HL-60 (cell line): ENCODE data around the gene SPACA6.

Experiments used
- DNase-seq, 2 experiments: peaks; one replicate each; pipeline ENCODE4 v3.0.0-alpha.2; 2010 to 2020; ENCODE audit warnings: low read depth in 1 of 2, low spot score in 1 of 2
- H3K27ac ChIP-seq: fragments of 250-450 bp; sonication (Bioruptor Pico); replicated peaks from 2 replicates; pipeline ENCODE4 v1.5.1; 2020; ENCODE audit warnings: mild to moderate bottlenecking, moderate library complexity
- H3K27me3 ChIP-seq: fragments of 250-450 bp; sonication (Bioruptor Pico); 2 replicates; pipeline ENCODE4 v1.5.1; 2021; ENCODE audit warnings: mild to moderate bottlenecking, moderate library complexity; ENCODE audit not compliant: insufficient read depth, poor library complexity, severe bottlenecking
- H3K4me3 ChIP-seq: replicated peaks from 2 replicates; pipeline ENCODE4 v1.5.1; 2011; ENCODE audit warnings: mild to moderate bottlenecking, control low read depth, low read length; ENCODE audit not compliant: insufficient read depth
- CTCF ChIP-seq: IDR thresholded peaks from one replicate; pipeline ENCODE4 v1.5.1; 2011; ENCODE audit warnings: low read length, control low read depth, inconsistent platforms; ENCODE audit not compliant: insufficient read depth
- GABPA ChIP-seq: IDR thresholded peaks from 2 replicates; pipeline ENCODE4 v1.6.1; 2012; ENCODE audit warnings: low read depth
- POLR2AphosphoS5 ChIP-seq: IDR thresholded peaks from 2 replicates; pipeline ENCODE4 v1.6.1; 2012; ENCODE audit warnings: low read depth
- REST ChIP-seq: IDR thresholded peaks from 2 replicates; pipeline ENCODE4 v1.6.1; 2012; ENCODE audit warnings: low read depth; ENCODE audit not compliant: insufficient replicate concordance
- SPI1 ChIP-seq: IDR thresholded peaks from 2 replicates; pipeline ENCODE4 v1.6.1; 2012; ENCODE audit warnings: low read depth, mild to moderate bottlenecking, borderline replicate concordance

SPACA6 gene

GRCh38 chr19:51694318-51695085 lies 1.4 kb downstream of the SPACA6 start:
- Histone ChIP-seq H3K4me3 (no peak overlapping the region), H3K27me3 (no peaks in the 10 kb centered on the region), H3K27ac (no peak overlapping the region)
- TF ChIP-seq CTCF (no peak), POLR2AphosphoS5 (no peak), REST (no peak), SPI1 (no peak), GABPA (no peak)
- DNase-seq = no peak

- TF ChIP-seq SPI1 = no peak
- TF ChIP-seq CTCF = no peak
- no peak for TF ChIP-seq REST
- TF ChIP-seq POLR2AphosphoS5 = no peak
- no peak for TF ChIP-seq GABPA
- DNase-seq = no peak
- no peaks in the 10 kb centered on the region for H3K27me3 ChIP-seq
- H3K27ac ChIP-seq = no peak overlapping the region
- H3K4me3 ChIP-seq = no peak overlapping the region
Measured at GRCh38 chr19:51695088-51695487, 2.0 kb downstream of the SPACA6 start.

- no peak overlapping the region for H3K4me3 ChIP-seq
- H3K27me3 ChIP-seq = no peaks in the 10 kb centered on the region
- no peak overlapping the region for H3K27ac ChIP-seq
- DNase-seq = no peak
- TF ChIP-seq CTCF (no peak), REST (no peak), POLR2AphosphoS5 (no peak), SPI1 (no peak), GABPA (no peak)
Measured at GRCh38 chr19:51695702-51696315, 2.7 kb downstream of the SPACA6 start.
